ENCODE data around the gene EID2B.

Gene EID2B

GRCh38 chr19:39520541-39521484 is 11.8 kb downstream of the EID2B start:
- in situ Hi-C loops (cut with HindIII; ENCODE audit: low pct_unique_long_range_greater_than_20kb, low sequenced_read_pairs) = no loop called here
- DNase-seq (ENCODE audit: low read depth in 1 of 2, low spot score in 1 of 2) = no peak
- TF ChIP-seq JUND (IDR thresholded peaks at IDR 0.05; ENCODE audit: low read depth) = no peak

- in situ Hi-C loops (cut with HindIII; ENCODE audit: low pct_unique_long_range_greater_than_20kb, low sequenced_read_pairs) = no loop called here
- peak in 1 of 2 experiments; percentile 66 for DNase-seq (ENCODE audit: low read depth in 1 of 2, low spot score in 1 of 2)
- TF ChIP-seq JUND (IDR thresholded peaks at IDR 0.05; ENCODE audit: low read depth) = no peak
Measured at GRCh38 chr19:39518975-39519374, 13.7 kb downstream of the EID2B start.

- TF ChIP-seq JUND (IDR thresholded peaks at IDR 0.05; ENCODE audit: low read depth) = no peak
- peak in 1 of 2 experiments; percentile 16 for DNase-seq (ENCODE audit: low read depth in 1 of 2, low spot score in 1 of 2)
- in situ Hi-C loops (cut with HindIII; ENCODE audit: low pct_unique_long_range_greater_than_20kb, low sequenced_read_pairs) = no loop called here
Measured at GRCh38 chr19:39518458-39518857, 14.2 kb downstream of the EID2B start.

GRCh38 chr19:39517432-39517831 is 15.2 kb downstream of the EID2B start:
- no peak for TF ChIP-seq JUND (IDR thresholded peaks at IDR 0.05; ENCODE audit: low read depth)
- no peak for DNase-seq (ENCODE audit: low read depth in 1 of 2, low spot score in 1 of 2)
- in situ Hi-C loops (cut with HindIII; ENCODE audit: low pct_unique_long_range_greater_than_20kb, low sequenced_read_pairs) = no loop called here

GRCh38 chr19:39516270-39516669 is 16.4 kb downstream of the EID2B start:
- DNase-seq (ENCODE audit: low read depth in 1 of 2, low spot score in 1 of 2) = no peak
- TF ChIP-seq JUND (IDR thresholded peaks at IDR 0.05; ENCODE audit: low read depth) = no peak
- in situ Hi-C loops (cut with HindIII; ENCODE audit: low pct_unique_long_range_greater_than_20kb, low sequenced_read_pairs) = no loop called here

GRCh38 chr19:39515551-39516191 is 17.0 kb downstream of the EID2B start:
- in situ Hi-C loops (cut with HindIII; ENCODE audit: low pct_unique_long_range_greater_than_20kb, low sequenced_read_pairs) = no loop called here

GRCh38 chr19:39514840-39515550 is 17.7 kb downstream of the EID2B start, which contains the start of gene SELENOV:
Gene SELENOV, plus strand, starts transcription at chr19:39515139. Its CDS starts 74 bp downstream, at chr19:39515213.
- no peak for DNase-seq (ENCODE audit: low read depth in 1 of 2, low spot score in 1 of 2)
- no peak for TF ChIP-seq JUND (IDR thresholded peaks at IDR 0.05; ENCODE audit: low read depth)
- in situ Hi-C loops (cut with HindIII; ENCODE audit: low pct_unique_long_range_greater_than_20kb, low sequenced_read_pairs) = no loop called here

More at GRCh38 chr19:39515551-39516191, 17.0 kb downstream of the EID2B start:
- no peak for DNase-seq (ENCODE audit: low read depth in 1 of 2, low spot score in 1 of 2)
- no peak for TF ChIP-seq JUND (IDR thresholded peaks at IDR 0.05; ENCODE audit: low read depth)

GRCh38 chr19:39512988-39513387 is 19.7 kb downstream of the EID2B start:
- DNase-seq (ENCODE audit: low read depth in 1 of 2, low spot score in 1 of 2) = no peak
- in situ Hi-C loops (cut with HindIII; ENCODE audit: low pct_unique_long_range_greater_than_20kb, low sequenced_read_pairs) = no loop called here

GRCh38 chr19:39509233-39509632 is 23.4 kb downstream of the EID2B start:
- DNase-seq (ENCODE audit: low read depth in 1 of 2, low spot score in 1 of 2) = no peak
- no peak for TF ChIP-seq JUND (IDR thresholded peaks at IDR 0.05; ENCODE audit: low read depth)

More at GRCh38 chr19:39512988-39513387, 19.7 kb downstream of the EID2B start:
- no peak for TF ChIP-seq JUND (IDR thresholded peaks at IDR 0.05; ENCODE audit: low read depth)

GRCh38 chr19:39508629-39509028 is 24.0 kb downstream of the EID2B start:
- TF ChIP-seq JUND (IDR thresholded peaks at IDR 0.05; ENCODE audit: low read depth) = no peak
- DNase-seq (ENCODE audit: low read depth in 1 of 2, low spot score in 1 of 2) = no peak
- in situ Hi-C loops (cut with HindIII; ENCODE audit: low pct_unique_long_range_greater_than_20kb, low sequenced_read_pairs) = no loop called here

More at GRCh38 chr19:39509233-39509632, 23.4 kb downstream of the EID2B start:
- in situ Hi-C loops (cut with HindIII; ENCODE audit: low pct_unique_long_range_greater_than_20kb, low sequenced_read_pairs) = no loop called here

- no peak for TF ChIP-seq JUND (IDR thresholded peaks at IDR 0.05; ENCODE audit: low read depth)
- in situ Hi-C loops (cut with HindIII; ENCODE audit: low pct_unique_long_range_greater_than_20kb, low sequenced_read_pairs) = no loop called here
- no peak for DNase-seq (ENCODE audit: low read depth in 1 of 2, low spot score in 1 of 2)
Measured at GRCh38 chr19:39507715-39508364, 24.8 kb downstream of the EID2B start.

Data from T47D (cell line).